Panc1 (cell line): Measurements from ENCODE around the gene HTT. TPM values are rescaled to one million over a fixed set of nuclear protein-coding genes. Genes with fewer than 3 reads are reported as not detected.

ENCODE experiments used
- ATAC-seq: fragments of 200-7000 bp; cut with Tn5 transposase; 2 replicates; pipeline ENCODE4 v1.9.1; 2020; ENCODE audit warnings: mild to moderate bottlenecking, moderate library complexity
- BruUV-seq: library from RNA; stranded (reverse); fragments of 400-500 nt; replicated peaks from 2 replicates; lab custom pipeline; 2021; lab: Mats Ljungman, UMichigan
- CTCF ChIA-PET: fragments of 300-600 bp; sonication (Branson Sonifier 250); formaldehyde crosslinking; loops from one replicate; lab custom pipeline; 2022; ENCODE audit warnings: antibody characterized with exemption; lab: Charles Lee
- POLR2A ChIA-PET: fragments of 300-600 bp; sonication (Branson Sonifier 250); formaldehyde crosslinking; loops from one replicate; lab custom pipeline; 2022; ENCODE audit warnings: antibody characterized with exemption; lab: Charles Lee
- DNase-seq: peaks from one replicate; pipeline ENCODE4 v3.0.0-alpha.2; 2010; ENCODE audit warnings: low read depth, low spot score
- H3K27ac ChIP-seq: 2 replicates; pipeline ENCODE4 v1.5.1; 2011; ENCODE audit warnings: mild to moderate bottlenecking, low read length, inconsistent platforms
- H3K27me3 ChIP-seq: fragments of 200-500 bp; sonication (Bioruptor generic); 2 replicates; pipeline ENCODE4 v1.6.0; 2014; ENCODE audit warnings: low read length, inconsistent platforms; ENCODE audit not compliant: control insufficient read depth, insufficient read depth
- H3K36me3 ChIP-seq: fragments of 200-500 bp; sonication (Bioruptor generic); 2 replicates; pipeline ENCODE4 v1.5.1; 2014; ENCODE audit warnings: inconsistent platforms, mild to moderate bottlenecking, low read length, moderate library complexity; ENCODE audit not compliant: control insufficient read depth, insufficient read depth
- H3K4me1 ChIP-seq: 2 replicates; pipeline ENCODE4 v1.5.1; 2011; ENCODE audit warnings: inconsistent platforms, mild to moderate bottlenecking, low read length, moderate library complexity; ENCODE audit not compliant: control insufficient read depth, insufficient read depth
- H3K4me3 ChIP-seq, 2 experiments: 2 replicates each; pipeline ENCODE4 v1.5.1; 2011 to 2012; ENCODE audit warnings: low read depth in 2 of 2, low read length in 2 of 2, mild to moderate bottlenecking in 2 of 2, inconsistent platforms in 1 of 2, moderate library complexity in 1 of 2
- H3K9me3 ChIP-seq: fragments of 200-500 bp; sonication (Bioruptor generic); 2 replicates; pipeline ENCODE4 v1.5.1; 2014; ENCODE audit warnings: low read depth, mild to moderate bottlenecking, inconsistent platforms, low read length, moderate library complexity; ENCODE audit not compliant: control insufficient read depth, insufficient read depth
- POLR2AphosphoS5 ChIP-seq: IDR thresholded peaks from 2 replicates; pipeline ENCODE4 v1.6.1; 2012; ENCODE audit warnings: mild to moderate bottlenecking, low read depth, low read length, moderate library complexity
- SIN3A ChIP-seq: IDR thresholded peaks from 2 replicates; pipeline ENCODE4 v1.6.1; 2012; ENCODE audit warnings: low read depth, mild to moderate bottlenecking, low read length, moderate library complexity, borderline replicate concordance; ENCODE audit not compliant: insufficient read depth
- TCF7L2 ChIP-seq: IDR thresholded peaks from 2 replicates; pipeline ENCODE4 v1.6.1; 2011; ENCODE audit warnings: mild to moderate bottlenecking, low read depth, low read length, inconsistent platforms
- in situ Hi-C: cut with HindIII; loops from 2 replicates; pipeline ENCODE4 v1.10.0; 2016; ENCODE audit warnings: low sequenced_read_pairs, low pct_unique_long_range_greater_than_20kb
- intact Hi-C: fragments of 100-400 bp; cut with micrococcal nuclease; formaldehyde crosslinking; loops from one replicate; pipeline ENCODE4 v1.10.0; 2022; ENCODE audit not compliant: unreplicated experiment
- total RNA-seq: library from RNA; stranded (reverse); gene quantifications from one replicate; pipeline ENCODE4 v1.2.1, GENCODE V29; 2021; ENCODE audit not compliant: unreplicated experiment
- TF ChIP-seq, protein P1 (sequence below), 2 experiments: IDR thresholded peaks; 2 replicates each; pipeline ENCODE4 v1.6.1; 2011 to 2012; ENCODE audit warnings: low read depth in 2 of 2, control low read depth in 1 of 2, low read length in 1 of 2, mild to moderate bottlenecking in 1 of 2, moderate library complexity in 1 of 2; ENCODE audit not compliant: insufficient read depth in 1 of 2
- TF ChIP-seq, protein P2 (sequence below): fragments of 450-650 bp; IDR thresholded peaks from 2 replicates; pipeline ENCODE4 v1.5.1; 2017; ENCODE audit warnings: mild to moderate bottlenecking

HTT gene
- total RNA-seq, 1 experiment from 2014 or later: 24.7 TPM

DNA sequence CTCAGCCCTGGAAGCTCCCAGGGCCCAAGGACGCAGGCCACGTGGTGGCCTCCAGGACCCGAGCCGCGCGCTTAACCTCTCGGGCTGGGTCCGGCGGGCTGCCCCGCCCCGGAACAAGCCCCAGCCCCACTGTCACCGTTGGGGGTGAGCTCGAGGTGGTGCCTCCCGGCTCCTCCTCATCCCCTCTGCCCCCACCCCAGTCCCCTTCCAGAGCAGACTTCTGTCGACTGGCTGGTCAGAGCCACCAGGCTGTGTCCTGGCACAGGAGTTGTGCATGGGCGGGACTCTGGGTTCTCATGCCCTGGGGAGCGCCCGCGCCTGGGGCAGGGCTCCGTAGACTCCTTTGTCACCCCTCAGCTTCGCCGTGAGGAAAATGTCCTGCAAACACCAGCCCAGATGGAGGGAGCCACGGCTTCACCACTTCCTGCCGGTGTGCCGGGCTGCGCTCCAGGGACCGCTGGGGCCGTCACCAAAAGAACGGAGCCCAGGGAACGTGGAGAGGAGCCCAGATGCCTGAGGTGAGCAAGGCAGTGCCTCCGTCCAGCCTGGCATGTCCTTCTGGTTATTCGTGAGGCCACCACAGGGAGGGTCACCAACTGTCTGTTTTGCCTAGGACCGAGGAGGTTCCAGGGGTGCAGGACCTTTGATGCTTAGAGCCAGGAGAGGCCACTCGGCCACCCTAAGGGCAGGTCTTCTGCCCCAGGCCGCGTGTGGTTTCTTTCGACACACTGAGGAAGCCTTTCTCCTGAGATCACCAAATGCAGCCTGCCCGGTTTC is 211.3 kb downstream of the HTT start:
- Histone ChIP-seq H3K27ac (no peak overlapping the region), H3K4me1 (no peaks in the 10 kb centered on the region), H3K27me3 (no peaks in the 10 kb centered on the region), H3K4me3 (no peak overlapping the region), H3K36me3 (no peaks in the 10 kb centered on the region), H3K9me3 (no peaks in the 10 kb centered on the region)
- no TSS peak for BruUV-seq
- ChIA-PET CTCF (no interaction called here), POLR2A (no interaction called here)
- DNase-seq: no peak
- TF ChIP-seq, protein P1, sequence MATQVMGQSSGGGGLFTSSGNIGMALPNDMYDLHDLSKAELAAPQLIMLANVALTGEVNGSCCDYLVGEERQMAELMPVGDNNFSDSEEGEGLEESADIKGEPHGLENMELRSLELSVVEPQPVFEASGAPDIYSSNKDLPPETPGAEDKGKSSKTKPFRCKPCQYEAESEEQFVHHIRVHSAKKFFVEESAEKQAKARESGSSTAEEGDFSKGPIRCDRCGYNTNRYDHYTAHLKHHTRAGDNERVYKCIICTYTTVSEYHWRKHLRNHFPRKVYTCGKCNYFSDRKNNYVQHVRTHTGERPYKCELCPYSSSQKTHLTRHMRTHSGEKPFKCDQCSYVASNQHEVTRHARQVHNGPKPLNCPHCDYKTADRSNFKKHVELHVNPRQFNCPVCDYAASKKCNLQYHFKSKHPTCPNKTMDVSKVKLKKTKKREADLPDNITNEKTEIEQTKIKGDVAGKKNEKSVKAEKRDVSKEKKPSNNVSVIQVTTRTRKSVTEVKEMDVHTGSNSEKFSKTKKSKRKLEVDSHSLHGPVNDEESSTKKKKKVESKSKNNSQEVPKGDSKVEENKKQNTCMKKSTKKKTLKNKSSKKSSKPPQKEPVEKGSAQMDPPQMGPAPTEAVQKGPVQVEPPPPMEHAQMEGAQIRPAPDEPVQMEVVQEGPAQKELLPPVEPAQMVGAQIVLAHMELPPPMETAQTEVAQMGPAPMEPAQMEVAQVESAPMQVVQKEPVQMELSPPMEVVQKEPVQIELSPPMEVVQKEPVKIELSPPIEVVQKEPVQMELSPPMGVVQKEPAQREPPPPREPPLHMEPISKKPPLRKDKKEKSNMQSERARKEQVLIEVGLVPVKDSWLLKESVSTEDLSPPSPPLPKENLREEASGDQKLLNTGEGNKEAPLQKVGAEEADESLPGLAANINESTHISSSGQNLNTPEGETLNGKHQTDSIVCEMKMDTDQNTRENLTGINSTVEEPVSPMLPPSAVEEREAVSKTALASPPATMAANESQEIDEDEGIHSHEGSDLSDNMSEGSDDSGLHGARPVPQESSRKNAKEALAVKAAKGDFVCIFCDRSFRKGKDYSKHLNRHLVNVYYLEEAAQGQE (IDR thresholded peaks at IDR 0.05; ENCODE audit: insufficient read depth in 1 of 2, low read depth in 2 of 2, low read length in 1 of 2): no peak
- TF ChIP-seq POLR2AphosphoS5 (no peak), SIN3A (no peak), TCF7L2 (no peak)
- TF ChIP-seq, protein P2, sequence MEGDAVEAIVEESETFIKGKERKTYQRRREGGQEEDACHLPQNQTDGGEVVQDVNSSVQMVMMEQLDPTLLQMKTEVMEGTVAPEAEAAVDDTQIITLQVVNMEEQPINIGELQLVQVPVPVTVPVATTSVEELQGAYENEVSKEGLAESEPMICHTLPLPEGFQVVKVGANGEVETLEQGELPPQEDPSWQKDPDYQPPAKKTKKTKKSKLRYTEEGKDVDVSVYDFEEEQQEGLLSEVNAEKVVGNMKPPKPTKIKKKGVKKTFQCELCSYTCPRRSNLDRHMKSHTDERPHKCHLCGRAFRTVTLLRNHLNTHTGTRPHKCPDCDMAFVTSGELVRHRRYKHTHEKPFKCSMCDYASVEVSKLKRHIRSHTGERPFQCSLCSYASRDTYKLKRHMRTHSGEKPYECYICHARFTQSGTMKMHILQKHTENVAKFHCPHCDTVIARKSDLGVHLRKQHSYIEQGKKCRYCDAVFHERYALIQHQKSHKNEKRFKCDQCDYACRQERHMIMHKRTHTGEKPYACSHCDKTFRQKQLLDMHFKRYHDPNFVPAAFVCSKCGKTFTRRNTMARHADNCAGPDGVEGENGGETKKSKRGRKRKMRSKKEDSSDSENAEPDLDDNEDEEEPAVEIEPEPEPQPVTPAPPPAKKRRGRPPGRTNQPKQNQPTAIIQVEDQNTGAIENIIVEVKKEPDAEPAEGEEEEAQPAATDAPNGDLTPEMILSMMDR: no peak
- peak; percentile 35; the same call in 1 of the 2 replicates for ATAC-seq
- intact Hi-C loops (no loop called here), in situ Hi-C loops (no loop called here)

DNA sequence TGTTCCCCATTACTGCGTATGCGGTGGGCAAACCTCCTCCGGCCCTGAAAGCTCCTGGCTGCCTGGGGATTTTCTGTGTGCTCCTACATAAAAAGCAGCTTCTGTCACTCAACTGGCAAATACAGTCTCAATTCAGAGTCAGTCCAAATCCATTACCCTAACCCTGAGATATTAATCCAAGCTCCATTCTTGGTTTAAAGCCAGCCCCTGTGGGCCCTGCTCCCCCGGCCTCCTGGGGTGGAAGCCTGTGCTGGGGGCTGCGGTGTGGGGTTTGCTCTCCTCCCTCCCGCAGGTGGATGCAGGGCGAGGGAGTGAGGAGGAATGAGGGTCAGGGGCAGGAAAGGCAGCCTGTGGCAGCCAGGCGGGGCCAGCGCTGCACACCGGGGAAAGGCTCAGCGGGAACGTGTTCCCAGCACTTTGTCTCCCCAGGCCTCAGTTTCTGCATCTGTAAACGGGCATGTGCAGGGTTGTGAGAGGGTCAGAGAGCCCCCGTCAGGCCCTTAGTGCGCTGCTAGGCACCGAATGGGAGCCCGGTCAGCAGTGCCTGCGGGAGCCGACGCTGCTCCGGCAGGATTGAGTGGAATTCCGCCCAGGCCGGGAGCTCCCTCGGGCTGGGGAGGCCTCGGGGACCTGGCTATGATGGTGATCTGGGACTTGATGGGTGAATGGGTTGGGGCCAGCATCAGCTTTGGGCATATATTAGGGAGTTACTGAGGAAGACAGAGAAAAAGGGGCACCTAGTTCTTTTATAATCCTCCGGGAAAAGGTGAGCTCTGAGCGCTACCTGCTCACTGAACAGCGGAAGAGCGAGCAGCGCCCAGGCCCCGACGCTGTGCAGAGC is 212.1 kb downstream of the HTT start:
- in situ Hi-C loops (no loop called here), intact Hi-C loops (no loop called here)
- DNase-seq (no peak), ATAC-seq (0 out of 2 replicates have a peak, but pooled peaks have one; percentile 8)
- POLR2A ChIA-PET: no interaction called here
- TF ChIP-seq POLR2AphosphoS5: no peak
- TF ChIP-seq TCF7L2: no peak
- TF ChIP-seq, protein P2: no peak
- no peak for TF ChIP-seq SIN3A
- TF ChIP-seq, protein P1 (IDR thresholded peaks at IDR 0.05; ENCODE audit: insufficient read depth in 1 of 2, low read depth in 2 of 2, low read length in 1 of 2): no peak
- Histone ChIP-seq H3K4me3 (no peak overlapping the region), H3K4me1 (0 out of 2 replicates have a peak, but pooled peaks cover under 1% of the 10 kb centered on the region), H3K27me3 (no peaks in the 10 kb centered on the region), H3K36me3 (no peaks in the 10 kb centered on the region), H3K27ac (no peak overlapping the region), H3K9me3 (no peaks in the 10 kb centered on the region)
- CTCF ChIA-PET: no interaction called here
- BruUV-seq: no TSS peak
